HG02642 (cell line): ENCODE data around the gene AKR1B15.
A peak's percentile ranks its signal among the peaks of the same experiment; 100 is the strongest.
"Not testable (repeated sequence)": the region's sequence is repeated elsewhere in the genome, so short reads cannot be mapped to it uniquely, and the experiment has no call there.

ENCODE experiments used
- ATAC-seq: cut with Tn5 transposase; IDR thresholded peaks from one replicate; pipeline ENCODE4 v1.9.1; 2021; ENCODE audit warnings: mild to moderate bottlenecking; ENCODE audit not compliant: unreplicated experiment, poor library complexity

The AKR1B15 gene

DNA sequence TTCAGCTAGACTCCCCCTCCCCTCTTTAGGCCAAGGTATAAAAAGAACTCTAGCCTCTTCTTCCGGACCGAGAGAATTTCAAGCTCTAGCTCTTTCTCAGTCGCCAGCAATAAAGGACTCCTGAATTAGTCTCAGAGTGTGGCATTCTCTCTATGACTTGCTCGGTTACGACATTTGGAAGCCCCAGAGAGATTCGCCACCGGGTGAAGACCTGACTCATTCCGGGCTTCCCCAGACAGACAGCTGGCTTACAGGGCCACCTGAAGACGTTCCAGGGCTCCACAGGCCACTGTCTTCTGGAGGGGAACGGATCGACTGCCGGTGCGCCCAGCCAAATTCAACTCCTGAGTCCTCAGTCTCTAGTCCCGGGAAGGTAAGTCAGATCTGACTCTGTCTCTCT, at the start of gene AKR1B15:
Gene AKR1B15 (plus strand): TSS at position 234 of the 400 bp plus-strand sequence. CDS start 15,510 bp downstream, outside the sequence.
- ATAC-seq = peak; percentile 96

DNA sequence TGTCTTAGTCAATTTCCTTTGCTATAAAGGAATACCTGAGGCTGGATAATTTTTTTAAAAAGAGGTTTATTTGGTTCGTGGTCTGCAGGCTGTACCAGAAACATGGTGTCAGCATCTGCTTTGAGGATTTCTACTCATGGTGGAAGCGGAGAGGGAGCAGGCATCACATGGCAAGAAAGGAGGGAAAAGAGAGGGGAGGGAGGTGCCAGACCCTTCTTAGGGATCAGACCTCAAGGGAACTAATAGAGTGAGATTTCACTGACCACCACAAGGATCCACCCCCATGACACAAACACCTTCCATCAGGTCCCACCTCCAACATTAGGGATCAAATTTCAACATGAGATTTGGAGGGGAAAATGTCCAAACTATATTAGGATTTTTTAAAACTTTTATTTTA, 48.5 kb upstream of the AKR1B15 start:
- no peak for ATAC-seq

DNA sequence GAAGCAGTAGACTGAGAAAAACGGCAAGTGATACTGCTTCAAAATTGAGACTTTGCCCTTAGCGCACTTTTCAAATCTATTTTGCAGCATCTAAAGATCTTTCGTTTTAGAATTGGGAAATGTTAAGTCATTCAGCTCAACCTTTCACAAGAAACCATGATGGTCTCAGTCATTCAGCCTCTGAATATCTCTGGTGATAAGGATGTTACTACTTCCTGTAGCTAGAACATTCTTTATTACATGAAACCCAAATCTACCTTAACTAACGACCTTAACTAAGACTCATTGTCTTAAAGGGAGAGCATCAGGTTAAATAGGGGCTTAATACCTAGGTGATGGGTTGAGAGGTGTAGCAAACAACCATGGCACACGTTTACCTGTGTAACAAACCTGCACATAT, 47.9 kb upstream of the AKR1B15 start:
- ATAC-seq = no peak

DNA sequence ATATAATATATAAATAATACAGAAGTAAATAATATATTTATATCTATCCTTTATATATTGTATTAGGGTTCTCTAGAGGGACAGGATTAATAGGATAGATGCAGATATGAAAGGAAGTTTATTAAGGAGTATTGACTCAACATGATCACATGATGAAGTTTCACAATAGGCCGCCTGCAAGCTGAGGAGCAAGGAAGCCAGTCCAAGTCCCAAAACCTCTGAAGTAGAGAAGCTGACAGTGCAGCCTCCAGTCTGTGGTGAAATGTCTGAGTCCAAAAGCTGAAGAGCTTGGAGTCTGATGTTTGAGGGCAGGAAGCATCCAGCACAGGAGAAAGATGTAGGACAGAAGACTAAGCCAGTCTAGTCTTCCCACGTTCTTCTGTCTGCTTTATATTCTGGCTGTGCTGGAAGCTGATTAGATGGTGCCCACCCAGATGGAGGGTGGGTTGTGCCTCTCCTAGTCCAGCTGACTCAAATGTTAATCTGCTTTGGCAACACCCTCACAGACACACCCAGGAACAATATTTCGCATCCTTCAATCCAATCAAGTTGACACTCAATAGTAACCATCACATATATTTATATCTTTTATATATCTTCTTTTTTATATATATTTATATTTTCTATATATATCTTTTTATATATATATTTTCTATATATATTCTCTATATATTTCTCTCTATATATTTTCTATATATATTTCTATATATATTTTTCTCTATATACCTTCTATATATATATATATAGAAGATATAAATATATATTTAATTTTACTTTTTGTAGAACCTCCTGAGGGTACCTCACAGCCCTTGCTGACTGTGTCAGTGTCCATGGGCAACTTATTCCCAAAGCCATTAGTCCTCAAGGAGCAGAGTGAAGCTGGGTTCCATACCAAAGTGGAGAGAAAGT, 46.2 kb upstream of the AKR1B15 start:
- no peak for ATAC-seq

DNA sequence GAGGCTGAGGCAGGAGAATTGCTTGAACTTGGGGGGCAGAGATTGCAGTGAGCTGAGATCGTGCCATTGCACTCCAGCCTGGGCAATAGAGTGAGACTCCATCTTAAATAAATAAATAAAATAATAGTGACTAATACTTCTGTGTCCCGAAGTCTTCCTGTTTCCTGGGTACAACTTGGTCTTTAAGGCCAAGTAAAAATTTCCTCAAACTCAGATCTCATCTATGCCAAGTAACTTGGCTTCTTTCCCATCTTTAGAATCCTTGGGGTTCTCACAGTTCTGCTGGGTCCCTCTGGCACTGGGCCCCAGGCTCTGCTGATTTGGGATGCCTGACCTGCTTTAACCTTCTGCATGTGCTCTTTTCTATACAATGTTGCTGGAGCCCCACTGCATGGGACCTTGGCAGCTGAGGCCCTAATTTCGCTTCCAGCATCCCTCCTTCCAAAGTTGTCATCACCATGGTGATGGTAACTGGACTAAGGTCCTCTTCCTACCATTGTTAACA, 44.2 kb upstream of the AKR1B15 start:
- no peak for ATAC-seq

DNA sequence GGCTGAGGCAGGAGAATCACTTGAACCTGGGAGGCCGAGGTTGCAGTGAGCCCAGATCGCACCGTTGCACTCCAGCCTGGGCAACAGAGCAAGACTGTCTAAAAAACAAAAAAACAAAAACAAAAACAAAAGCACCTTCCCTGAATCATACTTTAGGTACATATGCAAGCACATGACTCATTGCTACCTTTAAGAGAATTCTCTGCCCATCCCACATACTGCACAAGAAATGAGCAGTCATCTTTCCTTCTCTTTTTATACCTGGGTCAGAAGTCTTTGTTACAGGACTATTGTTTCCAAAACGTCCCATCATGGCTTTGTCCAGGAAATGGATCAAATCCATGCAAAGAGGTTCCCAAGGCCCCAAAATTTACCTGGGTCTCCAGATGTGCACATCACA, 43.1 kb upstream of the AKR1B15 start:
- ATAC-seq = no peak

DNA sequence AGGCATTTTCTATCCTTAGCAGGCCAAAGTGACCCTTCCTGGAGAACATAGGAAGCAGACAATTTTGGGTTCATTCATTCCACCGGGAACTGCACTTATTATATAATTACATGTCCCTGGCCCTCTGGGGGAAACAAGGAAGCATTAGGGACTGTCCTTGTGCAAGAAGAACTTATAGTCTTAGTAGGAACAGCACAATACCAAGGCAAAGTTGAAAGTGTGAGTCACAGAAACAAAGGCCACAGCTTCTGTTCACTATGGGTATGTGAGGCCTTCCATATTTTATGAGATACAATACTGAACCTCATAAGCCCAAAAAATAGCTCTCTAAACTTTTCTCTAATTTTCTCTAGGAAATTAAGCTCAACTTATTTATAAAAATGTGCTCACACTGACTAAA, 39.9 kb upstream of the AKR1B15 start:
- ATAC-seq = no peak

DNA sequence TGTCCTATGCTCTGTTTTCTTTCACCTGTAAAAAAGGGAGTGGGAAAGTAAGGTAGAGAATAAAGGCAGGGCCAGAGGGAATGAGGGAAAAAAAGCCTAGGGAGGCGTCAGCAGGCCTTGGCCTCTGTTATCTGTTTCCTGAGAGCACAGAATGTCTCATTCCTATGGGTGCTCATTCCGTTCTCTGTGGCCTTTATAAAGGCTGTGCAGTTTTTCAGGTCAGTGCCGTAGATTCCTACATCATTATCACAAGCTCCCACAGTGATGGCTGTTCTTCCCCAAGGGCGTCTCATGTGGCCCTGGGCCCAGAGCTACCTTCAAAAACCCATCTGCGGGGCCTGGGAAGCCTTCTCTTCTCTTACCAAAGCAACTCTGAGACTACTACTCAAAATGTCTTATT, 38.3 kb upstream of the AKR1B15 start:
- ATAC-seq = no peak

DNA sequence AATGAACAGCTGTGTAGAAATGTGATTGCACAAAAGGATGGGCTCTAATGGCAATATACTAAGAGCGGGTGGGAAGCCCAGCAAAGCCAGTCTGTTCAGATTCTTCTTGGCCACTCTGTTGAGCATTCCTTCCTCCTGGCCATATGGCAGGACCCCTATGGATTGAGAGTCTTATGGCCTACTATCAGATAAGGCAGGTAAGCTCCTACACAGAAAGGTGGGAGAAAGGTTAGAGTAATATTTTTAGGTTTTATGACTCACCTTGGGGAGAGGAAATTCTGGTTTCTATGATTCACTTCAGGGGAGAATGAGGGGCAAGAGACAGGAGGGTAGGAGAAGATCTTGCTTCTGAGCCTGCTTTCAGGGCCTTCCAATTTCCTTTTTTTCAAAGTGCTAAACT, 36.6 kb upstream of the AKR1B15 start:
- no peak for ATAC-seq

DNA sequence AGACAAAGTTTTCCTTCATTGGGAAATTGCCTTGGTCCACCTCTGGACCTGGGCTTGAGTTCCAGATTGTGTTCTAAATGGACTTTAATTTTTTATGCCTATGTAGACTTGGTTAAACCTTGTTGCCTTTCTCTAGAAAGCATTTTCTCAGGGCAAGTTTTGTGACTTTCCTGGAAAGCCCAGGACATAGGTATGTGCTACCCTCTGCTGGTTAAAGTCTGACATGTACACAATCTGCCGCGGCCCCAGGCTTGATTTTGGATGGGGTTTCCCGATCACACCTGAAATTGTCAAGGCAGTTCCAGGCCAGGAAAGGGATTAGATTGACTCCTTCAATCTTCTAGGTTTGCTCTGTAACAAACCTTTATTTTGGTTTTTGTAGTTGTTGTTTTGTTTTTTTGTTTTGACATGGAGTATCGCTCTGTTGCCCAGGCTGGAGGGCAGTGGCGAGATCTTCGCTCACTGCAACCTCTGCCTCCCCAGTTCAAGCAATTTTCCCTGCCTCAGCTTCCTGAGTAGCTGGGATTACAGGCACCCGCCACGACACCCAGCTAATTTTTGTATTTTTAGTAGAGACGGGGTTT, 35.6 kb upstream of the AKR1B15 start:
- ATAC-seq = no peak

DNA sequence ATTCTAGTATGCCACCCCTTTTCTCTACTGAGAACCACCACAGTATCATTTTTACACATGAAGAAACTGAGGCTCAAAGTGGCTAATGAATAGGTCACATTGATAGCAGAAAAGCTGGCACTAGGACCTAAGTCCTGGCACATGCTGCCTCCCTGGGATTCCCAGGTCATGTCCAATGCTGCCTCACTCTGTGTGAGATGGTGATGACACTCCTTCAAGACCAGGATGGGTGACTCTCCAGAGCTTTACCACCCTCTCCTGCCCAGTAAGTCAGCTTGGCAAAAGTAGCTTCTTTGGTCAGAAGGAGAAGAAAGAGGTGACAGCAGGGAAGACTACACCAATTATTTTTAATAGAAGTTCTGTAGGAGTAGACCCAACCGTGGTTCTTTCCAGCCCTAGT, 34.8 kb upstream of the AKR1B15 start:
- no peak for ATAC-seq

DNA sequence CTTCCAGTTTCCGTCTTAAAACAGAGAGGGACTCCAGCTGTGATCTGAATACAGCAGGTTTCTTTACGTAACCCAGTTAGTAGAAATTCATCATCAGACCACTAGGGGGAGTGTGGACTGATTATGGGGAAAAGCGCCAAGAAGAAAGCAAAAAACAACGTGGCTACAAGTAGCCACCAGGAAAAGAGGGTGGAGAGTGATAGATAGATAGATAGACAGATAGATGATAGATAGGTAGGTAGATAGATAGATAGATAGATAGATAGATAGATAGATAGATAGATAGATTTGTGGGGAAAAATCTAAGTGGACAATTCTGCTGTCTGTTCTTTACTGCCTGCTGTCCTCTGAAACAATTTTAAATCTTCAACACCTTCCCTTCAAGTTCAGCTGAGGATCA, 34.2 kb upstream of the AKR1B15 start:
- ATAC-seq = no peak

DNA sequence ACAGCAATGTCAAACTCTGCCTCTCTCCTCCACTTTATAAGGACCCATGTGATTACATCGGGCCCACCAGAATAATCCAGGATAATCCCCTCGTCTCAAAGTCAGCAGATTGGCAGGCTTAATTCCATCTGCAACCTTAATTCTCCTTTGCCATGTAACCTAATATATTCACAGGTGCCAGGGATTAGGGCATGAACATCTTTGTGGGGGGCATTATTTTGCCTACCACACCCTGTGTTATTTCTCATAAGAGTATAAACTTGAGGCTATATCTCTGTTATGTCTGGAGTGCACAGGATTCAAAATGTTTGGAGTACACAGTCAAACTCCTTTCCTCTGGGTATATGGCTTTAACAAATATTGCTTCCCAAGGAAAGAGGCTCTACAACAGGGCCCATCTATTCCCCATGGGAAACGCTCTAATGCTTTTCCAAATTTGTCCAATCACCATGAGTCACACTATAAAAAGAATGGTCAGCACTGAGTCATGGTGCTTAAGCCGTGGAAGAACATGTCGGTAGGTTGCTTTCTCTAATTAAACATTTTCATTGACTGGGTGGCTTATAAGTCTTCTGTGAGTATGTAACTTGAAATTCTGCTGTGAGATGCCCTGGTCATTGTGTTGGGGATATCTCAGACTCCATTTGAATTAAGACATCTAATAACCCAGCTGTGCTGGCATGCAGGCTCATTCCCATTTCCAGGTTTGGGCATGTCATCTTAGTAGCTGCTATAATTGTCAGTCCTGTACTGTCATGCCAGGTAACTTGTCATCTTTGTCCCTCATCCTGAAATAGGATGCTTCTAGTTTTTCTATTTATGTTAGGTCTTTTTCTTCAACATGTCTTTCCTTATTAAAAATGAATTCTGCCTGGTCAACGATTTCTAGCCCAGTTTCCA, 33.1 kb upstream of the AKR1B15 start:
- ATAC-seq = no peak

DNA sequence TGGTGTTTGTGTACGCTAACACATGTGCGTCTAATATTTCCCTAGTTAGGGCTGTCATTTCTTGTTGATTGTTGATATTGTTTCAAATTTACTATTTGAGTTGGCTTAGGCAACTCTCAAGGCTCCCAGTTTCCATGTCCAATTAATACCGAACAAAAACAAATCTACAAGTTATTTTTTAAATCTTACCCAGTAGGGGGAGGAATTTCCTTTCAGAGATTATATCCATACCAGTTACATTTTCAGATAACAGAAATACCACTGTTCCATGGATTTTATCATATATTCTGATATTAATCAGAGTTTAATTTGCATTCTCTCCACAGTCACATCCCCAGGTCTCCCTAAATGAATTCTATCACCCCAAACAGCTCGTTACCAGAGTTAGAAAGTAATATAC, 28.8 kb upstream of the AKR1B15 start:
- no peak for ATAC-seq

DNA sequence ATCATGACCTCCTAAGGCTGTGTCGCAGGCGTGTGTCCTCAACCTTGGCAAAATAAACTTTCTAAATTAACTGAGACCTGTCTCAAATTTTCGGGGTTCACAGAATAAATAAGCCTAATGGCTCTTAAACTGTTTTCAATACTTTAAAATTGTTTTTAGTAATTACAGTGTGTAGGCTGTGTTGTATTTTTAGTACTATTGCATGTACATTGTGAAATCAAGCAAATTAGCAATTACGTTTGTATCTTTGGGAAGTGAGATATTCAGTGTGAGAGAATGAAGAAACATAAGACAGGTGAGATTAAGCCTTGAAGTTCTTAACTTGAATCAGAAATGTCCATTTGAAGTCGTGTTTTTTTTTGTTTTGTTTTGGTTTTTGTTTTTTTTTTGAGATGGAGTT, 26.3 kb upstream of the AKR1B15 start:
- no peak for ATAC-seq

DNA sequence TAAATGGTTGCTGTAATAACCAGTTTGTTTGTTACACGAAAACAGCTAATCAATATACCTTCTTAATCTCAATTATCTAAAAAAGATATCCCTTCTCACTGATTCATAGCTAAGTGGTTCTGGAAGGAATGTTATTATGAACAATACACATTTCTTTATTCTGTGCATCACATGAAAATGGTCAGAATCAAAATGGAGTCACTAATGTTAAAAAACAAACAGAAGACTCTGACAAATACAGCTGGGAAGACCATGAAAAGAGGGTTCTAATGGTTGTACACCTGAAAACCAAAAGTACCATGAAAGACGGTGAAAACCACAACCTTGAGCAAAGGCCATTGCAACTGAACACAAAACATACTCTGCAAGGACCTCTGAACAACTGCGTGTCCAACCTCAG, 23.5 kb upstream of the AKR1B15 start:
- not testable (repeated sequence) for ATAC-seq

DNA sequence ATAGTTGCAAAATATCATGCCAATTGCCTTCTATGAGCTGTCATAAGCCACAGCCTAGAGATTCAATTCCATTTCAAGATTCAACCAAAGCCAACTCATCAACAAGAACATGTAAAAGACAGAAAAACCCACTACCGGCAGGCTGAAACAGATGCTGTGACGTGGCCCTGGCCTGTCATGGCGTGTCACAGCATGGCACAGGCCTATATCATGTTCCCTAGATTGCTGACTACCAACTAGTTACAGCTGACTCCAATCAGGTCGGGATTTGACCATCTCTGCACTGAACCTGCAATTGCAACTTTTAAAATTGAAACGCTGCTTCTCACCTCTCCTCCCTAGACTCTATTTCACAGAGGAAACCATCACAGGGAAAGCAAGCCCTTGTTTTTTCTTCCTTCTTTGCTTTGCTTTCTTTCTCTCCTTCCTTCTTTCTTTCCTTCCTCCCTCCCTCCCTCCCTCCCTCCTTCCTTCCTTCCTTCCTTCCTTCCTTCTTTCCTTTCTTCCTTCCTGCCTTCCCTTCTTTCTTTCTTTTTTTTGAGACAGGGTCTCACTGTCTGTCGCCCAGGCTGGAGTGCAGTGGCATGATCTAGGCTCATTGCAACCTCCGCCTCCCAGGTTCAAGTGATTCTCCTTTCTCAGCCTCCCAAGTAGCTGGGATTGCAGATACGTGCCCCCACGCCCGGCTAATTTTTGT, 22.2 kb upstream of the AKR1B15 start:
- ATAC-seq = not testable (repeated sequence)

DNA sequence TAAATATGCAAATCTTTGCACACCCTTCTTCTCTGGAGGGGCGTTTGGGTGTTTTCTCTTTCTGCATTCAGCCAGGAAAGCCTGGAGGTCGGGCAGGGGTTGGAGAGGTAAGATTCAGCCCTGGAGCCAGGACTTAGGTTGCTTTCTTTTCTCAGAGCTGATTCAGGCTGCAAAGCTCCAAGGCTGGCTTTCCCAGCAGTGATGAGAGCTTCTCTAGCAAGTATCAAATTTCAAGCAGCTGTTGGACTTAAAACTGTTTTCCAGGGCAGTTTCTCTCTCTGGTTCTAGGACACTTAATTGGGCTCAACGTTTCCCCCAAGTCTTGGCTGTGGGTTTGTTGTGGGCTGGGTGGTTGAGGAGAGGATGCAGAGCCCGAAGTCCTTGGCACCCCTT, 20.9 kb upstream of the AKR1B15 start:
- ATAC-seq = no peak

DNA sequence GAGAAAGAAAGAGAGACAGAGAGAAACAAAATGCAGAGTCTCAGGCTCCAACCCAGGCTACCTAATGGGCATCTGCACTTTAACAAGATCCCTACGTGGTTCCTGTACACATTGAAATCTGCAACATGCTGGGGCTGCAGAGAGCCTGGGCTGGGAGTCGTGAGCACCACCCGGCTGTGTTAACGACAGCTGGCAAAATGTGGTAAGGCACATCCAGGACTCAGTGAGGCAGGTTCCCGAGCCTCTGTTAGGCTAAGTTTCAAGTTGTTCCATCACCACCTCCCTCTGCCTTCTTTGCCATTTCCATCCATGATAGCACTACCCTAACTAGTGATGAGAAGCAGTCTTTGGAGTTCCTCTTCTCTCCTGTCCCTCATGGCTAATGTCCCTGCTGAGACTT, 20.2 kb upstream of the AKR1B15 start:
- no peak for ATAC-seq

DNA sequence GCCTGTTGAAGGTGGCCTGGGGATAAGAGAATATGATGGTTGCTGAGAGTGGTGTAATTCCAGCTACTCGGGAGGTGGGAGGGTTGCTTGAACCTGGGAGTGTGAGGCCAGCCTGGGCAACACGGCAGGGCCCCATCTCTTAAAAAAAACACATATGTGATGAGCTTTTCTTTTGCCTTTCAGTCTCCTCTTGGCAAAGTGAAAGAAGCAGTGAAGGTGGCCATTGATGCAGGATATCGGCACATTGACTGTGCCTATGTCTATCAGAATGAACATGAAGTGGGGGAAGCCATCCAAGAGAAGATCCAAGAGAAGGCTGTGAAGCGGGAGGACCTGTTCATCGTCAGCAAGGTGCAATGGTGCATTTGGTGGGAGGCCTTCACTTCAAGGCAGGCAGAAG, 18.4 kb upstream of the AKR1B15 start:
- no peak for ATAC-seq
